SU-DHL-6 (cell line): ENCODE measurements around the gene ZFP64.

Experiments used
- H2AFZ ChIP-seq: fragments of 200-600 bp; sonication (generic); 2 replicates; pipeline ENCODE4 v1.6.1; 2014; ENCODE audit warnings: low read depth, mild to moderate bottlenecking, moderate library complexity, mixed read lengths, antibody characterized with exemption, low read length; ENCODE audit not compliant: severe bottlenecking
- H3F3A ChIP-seq: fragments of 200-600 bp; shearing (Covaris generic); 2 replicates; pipeline ENCODE4 v1.6.0; 2016; ENCODE audit warnings: antibody characterized with exemption, mild to moderate bottlenecking; ENCODE audit not compliant: insufficient read depth
- H3K27ac ChIP-seq: fragments of 200-600 bp; sonication (generic); 2 replicates; pipeline ENCODE4 v1.5.1; 2016; ENCODE audit warnings: low read depth, mild to moderate bottlenecking, low read length, moderate library complexity, mixed read lengths
- H3K27me3 ChIP-seq: fragments of 200-600 bp; sonication (generic), shearing (Covaris generic); 2 replicates; pipeline ENCODE4 v1.6.0; 2014; ENCODE audit warnings: mild to moderate bottlenecking, low read length
- H3K36me3 ChIP-seq: fragments of 200-600 bp; sonication (generic); 2 replicates; pipeline ENCODE4 v1.6.1; 2014; ENCODE audit warnings: mild to moderate bottlenecking, low read length, mixed read lengths
- H3K4me2 ChIP-seq: fragments of 300-600, 200-600 bp; shearing (Covaris generic), sonication (generic); 2 replicates; pipeline ENCODE4 v1.6.0; 2014; ENCODE audit warnings: low read length, low read depth, mild to moderate bottlenecking; ENCODE audit not compliant: poor library complexity, severe bottlenecking
- H3K4me3 ChIP-seq: fragments of 200-600 bp; sonication (generic); 2 replicates; pipeline ENCODE4 v1.5.1; 2014; ENCODE audit warnings: antibody characterized with exemption, low read length, mild to moderate bottlenecking, mixed read lengths; ENCODE audit not compliant: insufficient read depth, poor library complexity, severe bottlenecking
- H3K79me2 ChIP-seq: fragments of 200-600 bp; sonication (generic); 2 replicates; pipeline ENCODE4 v1.6.1; 2014; ENCODE audit warnings: mild to moderate bottlenecking, low read length, moderate library complexity; ENCODE audit not compliant: insufficient read depth
- H3K9ac ChIP-seq: fragments of 200-600 bp; sonication (generic); 2 replicates; pipeline ENCODE4 v1.7.0; 2014; ENCODE audit warnings: mild to moderate bottlenecking, low read length
- H3K9me2 ChIP-seq: fragments of 200-600 bp; sonication (generic); replicated peaks from 2 replicates; pipeline ENCODE4 v1.6.1; 2014; ENCODE audit warnings: low read length; ENCODE audit not compliant: insufficient read depth
- H3K9me3 ChIP-seq: fragments of 200-600 bp; sonication (generic); 2 replicates; pipeline ENCODE4 v1.6.1; 2014; ENCODE audit warnings: low read length, mixed read lengths; ENCODE audit not compliant: insufficient read depth
- H4K20me1 ChIP-seq: fragments of 200-600 bp; sonication (generic); 2 replicates; pipeline ENCODE4 v1.6.1; 2014; ENCODE audit warnings: low read depth, mild to moderate bottlenecking, antibody characterized with exemption, low read length, moderate library complexity, mixed read lengths
- CTCF ChIP-seq: fragments of 200-600 bp; sonication (generic); IDR thresholded peaks from one replicate; pipeline ENCODE4 v1.5.1; 2017; ENCODE audit warnings: antibody characterized with exemption, mild to moderate bottlenecking, low read length, moderate library complexity; ENCODE audit not compliant: insufficient read depth, poor library complexity, severe bottlenecking
- EZH2phosphoT487 ChIP-seq: fragments of 200-600 bp; sonication (generic), shearing (Covaris generic); conservative IDR thresholded peaks from 2 replicates; pipeline ENCODE4 v1.6.1; 2018; ENCODE audit warnings: mild to moderate bottlenecking, antibody characterized with exemption, low read length, moderate library complexity, mixed read lengths

Gene ZFP64

GRCh38 chr20:52103335-52103912 is 88.2 kb downstream of the ZFP64 start:
- Histone ChIP-seq H4K20me1 (no peaks in the 10 kb centered on the region), H3K79me2 (no peaks in the 10 kb centered on the region), H3K4me2 (no peak overlapping the region), H3K27ac (no peak overlapping the region), H3K9me2 (no peaks in the 10 kb centered on the region), H3K4me3 (no peak overlapping the region), H3K36me3 (no peaks in the 10 kb centered on the region), H3K27me3 (no peaks in the 10 kb centered on the region), H3K9me3 (no peaks in the 10 kb centered on the region), H3F3A (no peaks in the 10 kb centered on the region), H2AFZ (no peak overlapping the region), H3K9ac (no peak overlapping the region)
- no peak for TF ChIP-seq CTCF
- no peak for TF ChIP-seq EZH2phosphoT487

DNA sequence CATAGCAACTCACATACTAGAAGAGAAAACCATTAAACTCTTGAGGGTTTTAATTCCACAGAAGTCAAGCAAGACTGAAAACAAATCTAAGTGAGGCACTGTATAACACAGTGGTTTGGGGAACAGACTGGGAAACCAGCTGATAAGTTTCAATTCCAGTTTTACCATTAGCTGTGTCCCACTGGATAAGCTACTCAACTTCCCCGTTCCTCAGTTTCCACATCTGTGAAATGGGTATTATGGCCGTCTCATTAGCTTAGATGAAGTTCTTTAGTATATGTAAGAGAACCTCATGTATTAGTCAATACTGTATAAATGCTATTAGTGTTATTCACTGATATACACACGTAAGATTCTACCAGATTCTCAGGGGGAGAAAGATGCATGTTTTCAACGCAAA is 89.0 kb downstream of the ZFP64 start:
- no peak for TF ChIP-seq CTCF
- no peak for TF ChIP-seq EZH2phosphoT487
- H3K9me2 ChIP-seq = no peaks in the 10 kb centered on the region
- no peaks in the 10 kb centered on the region for H3K9me3 ChIP-seq
- no peaks in the 10 kb centered on the region for H4K20me1 ChIP-seq
- no peaks in the 10 kb centered on the region for H3K27me3 ChIP-seq
- H3K36me3 ChIP-seq = no peaks in the 10 kb centered on the region
- H3K9ac ChIP-seq = no peak overlapping the region
- no peaks in the 10 kb centered on the region for H3K79me2 ChIP-seq
- no peaks in the 10 kb centered on the region for H3F3A ChIP-seq
- no peak overlapping the region for H2AFZ ChIP-seq
- H3K4me2 ChIP-seq = no peak overlapping the region
- no peak overlapping the region for H3K4me3 ChIP-seq
- H3K27ac ChIP-seq = no peak overlapping the region

GRCh38 chr20:52102126-52102525 is 89.5 kb downstream of the ZFP64 start:
- Histone ChIP-seq H3F3A (no peaks in the 10 kb centered on the region), H4K20me1 (no peaks in the 10 kb centered on the region), H3K27me3 (no peaks in the 10 kb centered on the region), H3K27ac (no peak overlapping the region), H3K79me2 (no peaks in the 10 kb centered on the region), H3K9me3 (no peaks in the 10 kb centered on the region), H3K9ac (no peak overlapping the region), H3K4me2 (no peak overlapping the region), H3K36me3 (no peaks in the 10 kb centered on the region), H2AFZ (no peak overlapping the region), H3K9me2 (no peaks in the 10 kb centered on the region), H3K4me3 (no peak overlapping the region)
- no peak for TF ChIP-seq EZH2phosphoT487
- TF ChIP-seq CTCF = no peak
